HCT116 (cell line): Measurements from ENCODE around the gene ABI1. TPM values are rescaled to one million over a fixed set of nuclear protein-coding genes. Genes with fewer than 3 reads are reported as not detected.
"Not testable (repeated sequence)": the region's sequence is repeated elsewhere in the genome, so short reads cannot be mapped to it uniquely, and the experiment has no call there.

Source experiments
- ATAC-seq: fragments of 200-7000 bp; cut with Tn5 transposase; 2 replicates; pipeline ENCODE4 v1.9.1; 2020; ENCODE audit warnings: mild to moderate bottlenecking, moderate library complexity
- BruUV-seq: library from RNA; stranded (reverse); fragments of 400-500 nt; replicated peaks from 2 replicates; lab custom pipeline; 2021; lab: Mats Ljungman, UMichigan
- CTCF ChIA-PET: fragments of 300-600 bp; sonication (Branson Sonifier 250); formaldehyde crosslinking; loops from one replicate; lab custom pipeline; 2021; ENCODE audit warnings: antibody characterized with exemption; lab: Charles Lee
- POLR2A ChIA-PET: fragments of 300-600, 350-600 bp; sonication (Branson Sonifier 250); formaldehyde crosslinking; loops from one replicate; lab custom pipeline; 2021; ENCODE audit warnings: antibody characterized with exemption; lab: Charles Lee
- RAD21 ChIA-PET, 2 experiments: fragments of 300-600 bp; sonication (Branson Sonifier 250); formaldehyde crosslinking; loops; one replicate each; lab custom pipeline; 2023; ENCODE audit warnings: low total read pairs in 2 of 2; ENCODE audit not compliant: uncharacterized antibody in 2 of 2, unreplicated experiment in 2 of 2, low non-redundant PET in 1 of 2; lab: Charles Lee
- DNase-seq: peaks from one replicate; pipeline ENCODE4 v3.0.0-alpha.2; 2010; ENCODE audit warnings: low read depth, low spot score
- H2AFZ ChIP-seq: fragments of 200-600 bp; shearing (Covaris generic), sonication (generic); 2 replicates; pipeline ENCODE4 v1.6.1; 2017; ENCODE audit warnings: low read depth, mixed run types, mixed read lengths, antibody characterized with exemption, low read length; ENCODE audit not compliant: poor library complexity, severe bottlenecking
- H3K27ac ChIP-seq: 2 replicates; pipeline ENCODE4 v1.5.1; 2012; ENCODE audit warnings: low read depth, low read length
- H3K27me3 ChIP-seq: fragments of 200-600 bp; sonication (generic); 2 replicates; pipeline ENCODE4 v1.6.1; 2016; ENCODE audit warnings: mixed run types, low read length, mixed read lengths; ENCODE audit not compliant: insufficient read depth
- H3K36me3 ChIP-seq, 2 experiments: fragments of 200-500 bp in 1 of 2; fragments of 200-600 bp in 1 of 2; sonication (Bioruptor generic) in 1 of 2; sonication (generic) in 1 of 2; 2 replicates each; pipeline versions ENCODE4 v1.5.1 to v1.6.1; 2014 to 2016; ENCODE audit warnings: low read length in 2 of 2, inconsistent platforms in 1 of 2, mixed read lengths in 1 of 2, mixed run types in 1 of 2; ENCODE audit not compliant: insufficient read depth in 2 of 2, control insufficient read depth in 1 of 2
- H3K4me1 ChIP-seq, 2 experiments: fragments of 200-600 bp in 1 of 2; sonication (generic) in 1 of 2; 2 replicates each; pipeline versions ENCODE4 v1.5.1 to v1.6.1; 2012 to 2017; ENCODE audit warnings: low read length in 2 of 2, inconsistent platforms in 1 of 2, mild to moderate bottlenecking in 1 of 2, mixed read lengths in 1 of 2, mixed run types in 1 of 2, moderate library complexity in 1 of 2; ENCODE audit not compliant: insufficient read depth in 2 of 2, control insufficient read depth in 1 of 2
- H3K4me2 ChIP-seq: fragments of 200-600 bp; sonication (generic); 2 replicates; pipeline ENCODE4 v1.6.1; 2017; ENCODE audit warnings: mixed run types, low read length, mixed read lengths
- H3K4me3 ChIP-seq, 2 experiments: fragments of 200-600 bp in 1 of 2; sonication (generic) in 1 of 2; replicated peaks in 1 of 2; 2 replicates each; pipeline ENCODE4 v1.5.1; 2011 to 2016; ENCODE audit warnings: low read length in 2 of 2, control low read depth in 1 of 2, low read depth in 1 of 2, mild to moderate bottlenecking in 1 of 2, mixed read lengths in 1 of 2, mixed run types in 1 of 2
- H3K79me2 ChIP-seq: fragments of 200-600 bp; sonication (generic); 2 replicates; pipeline ENCODE4 v1.6.1; 2017; ENCODE audit warnings: mild to moderate bottlenecking, mixed run types, low read length, moderate library complexity, mixed read lengths; ENCODE audit not compliant: insufficient read depth
- H3K9ac ChIP-seq: fragments of 200-600 bp; sonication (generic); 2 replicates; pipeline ENCODE4 v1.6.1; 2016; ENCODE audit warnings: low read length, mixed read lengths
- H3K9me2 ChIP-seq: fragments of 200-600 bp; sonication (generic), shearing (Covaris generic); 2 replicates; pipeline ENCODE4 v1.6.1; 2017; ENCODE audit warnings: mixed run types, mild to moderate bottlenecking, moderate library complexity; ENCODE audit not compliant: insufficient read depth
- H3K9me3 ChIP-seq, 2 experiments: fragments of 200-500 bp in 1 of 2; fragments of 200-600 bp in 1 of 2; sonication (Bioruptor generic) in 1 of 2; sonication (generic) in 1 of 2; 2 replicates each; pipeline ENCODE4 v1.6.1; 2014 to 2017; ENCODE audit warnings: low read length in 2 of 2, mixed read lengths in 2 of 2, inconsistent platforms in 1 of 2, low read depth in 1 of 2, mild to moderate bottlenecking in 1 of 2, mixed run types in 1 of 2, moderate library complexity in 1 of 2; ENCODE audit not compliant: control insufficient read depth in 1 of 2, insufficient read depth in 1 of 2
- H4K20me1 ChIP-seq: fragments of 200-600 bp; sonication (generic), shearing (Covaris generic); 2 replicates; pipeline ENCODE4 v1.6.1; 2017; ENCODE audit warnings: mixed run types, mild to moderate bottlenecking, moderate library complexity; ENCODE audit not compliant: insufficient read depth
- ATF3 ChIP-seq: IDR thresholded peaks from 2 replicates; pipeline ENCODE4 v1.6.1; 2012
- CEBPB ChIP-seq: IDR thresholded peaks from 2 replicates; pipeline ENCODE4 v1.6.1; 2012; ENCODE audit warnings: low read depth
- ELF1 ChIP-seq: IDR thresholded peaks from 2 replicates; pipeline ENCODE4 v1.6.1; 2012; ENCODE audit warnings: low read depth, borderline replicate concordance
- EZH2phosphoT487 ChIP-seq: fragments of 200-600 bp; IDR thresholded peaks from 2 replicates; pipeline ENCODE4 v1.6.1; 2018; ENCODE audit warnings: antibody characterized with exemption, borderline replicate concordance
- MAX ChIP-seq: IDR thresholded peaks from 2 replicates; pipeline ENCODE4 v1.6.1; 2012
- POLR2A ChIP-seq: IDR thresholded peaks from 2 replicates; pipeline ENCODE4 v1.7.0; 2011; ENCODE audit warnings: borderline replicate concordance; ENCODE audit not compliant: insufficient read depth, insufficient read length; ENCODE audit errors: extremely low read depth
- RAD21 ChIP-seq: IDR thresholded peaks from 2 replicates; pipeline ENCODE4 v1.6.1; 2012; ENCODE audit warnings: low read depth, mild to moderate bottlenecking
- REST ChIP-seq: IDR thresholded peaks from 2 replicates; pipeline ENCODE4 v1.6.1; 2012; ENCODE audit warnings: low read depth
- SIN3A ChIP-seq: IDR thresholded peaks from 2 replicates; pipeline ENCODE4 v1.6.1; 2012; ENCODE audit warnings: low read depth
- SRF ChIP-seq: IDR thresholded peaks from 2 replicates; pipeline ENCODE4 v1.6.1; 2012; ENCODE audit warnings: low read depth
- TCF7L2 ChIP-seq: IDR thresholded peaks from 2 replicates; pipeline ENCODE4 v1.7.0; 2011; ENCODE audit warnings: borderline replicate concordance, inconsistent platforms; ENCODE audit not compliant: insufficient read depth, insufficient read length; ENCODE audit errors: extremely low read depth
- ZFX ChIP-seq: fragments of 450-650 bp; IDR thresholded peaks from 2 replicates; pipeline ENCODE4 v1.6.1; 2017
- intact Hi-C: fragments of 100-400 bp; cut with micrococcal nuclease; formaldehyde crosslinking; loops from 2 replicates; pipeline ENCODE4 v1.10.0; 2022
- total RNA-seq: library from RNA; stranded (reverse); gene quantifications from one replicate; pipeline ENCODE4 v1.2.1, GENCODE V29; 2021; ENCODE audit not compliant: unreplicated experiment

ABI1 gene
- total RNA-seq, 1 experiment from 2014 or later: 34.8 TPM

- H3K4me2 ChIP-seq, H3K9me2 ChIP-seq, CTCF ChIA-PET, H4K20me1 ChIP-seq, H3K9me3 ChIP-seq, H3K4me1 ChIP-seq, H3K4me3 ChIP-seq, H3K27ac ChIP-seq, H3K36me3 ChIP-seq, H3K27me3 ChIP-seq, intact Hi-C loops, RAD21 ChIA-PET, H2AFZ ChIP-seq, H3K9ac ChIP-seq, DNase-seq, POLR2A ChIA-PET, ATAC-seq, BruUV-seq: not testable (repeated sequence)
- H3K79me2 ChIP-seq: peaks cover 23% of the 10 kb centered on the region
These were observed 71.0 kb downstream of the ABI1 start for GRCh38 chr10:26789779-26790178.

GRCh38 chr10:26787362-26787761 is 73.4 kb downstream of the ABI1 start:
- ChIA-PET CTCF (no interaction called here), POLR2A (no interaction called here), RAD21 (no interaction called here)
- Histone ChIP-seq H3K36me3 (no peaks in the 10 kb centered on the region), H3K4me3 (no peak overlapping the region), H3K27me3 (no peaks in the 10 kb centered on the region), H4K20me1 (0 out of 2 replicates have a peak, but pooled peaks cover 5% of the 10 kb centered on the region), H2AFZ (no peak overlapping the region), H3K9ac (no peak overlapping the region), H3K27ac (no peak overlapping the region), H3K4me2 (no peak overlapping the region), H3K79me2 (peaks cover 27% of the 10 kb centered on the region), H3K4me1 (peaks cover 0 to 3% of the 10 kb centered on the region in 2 experiments; a peak in 1 of 4 replicates), H3K9me3 (no peaks in the 10 kb centered on the region), H3K9me2 (no peaks in the 10 kb centered on the region)
- ATAC-seq (no peak), DNase-seq (no peak)
- no TSS peak for BruUV-seq
- TF ChIP-seq REST: no peak
- TF ChIP-seq RAD21: no peak
- TF ChIP-seq SIN3A: no peak
- TF ChIP-seq ZFX: no peak
- no peak for TF ChIP-seq ATF3
- no peak for TF ChIP-seq TCF7L2
- no peak for TF ChIP-seq CEBPB
- TF ChIP-seq SRF: no peak
- TF ChIP-seq ELF1: no peak
- TF ChIP-seq EZH2phosphoT487: no peak
- no peak for TF ChIP-seq POLR2A
- TF ChIP-seq MAX: no peak
- intact Hi-C loops: no loop called here
